IMR-90 (cell line): Measurements from ENCODE around the gene KIF4B. TPM values are rescaled to one million over a fixed set of nuclear protein-coding genes. Genes with fewer than 3 reads are reported as not detected.

Experiments
- ATAC-seq: fragments of 200-7000 bp; cut with Tn5 transposase; 2 replicates; pipeline ENCODE4 v1.9.1; 2020; ENCODE audit warnings: low read depth, mild to moderate bottlenecking, moderate library complexity
- BruUV-seq: library from RNA; stranded (reverse); fragments of 400-500 nt; replicated peaks from 2 replicates; lab custom pipeline; 2021; lab: Mats Ljungman, UMichigan
- CTCF ChIA-PET: fragments of 300-600 bp; formaldehyde crosslinking; extraction: SDS; loops from one replicate; lab custom pipeline; 2021; ENCODE audit warnings: antibody characterized with exemption; lab: Yijun Ruan, JAX
- POLR2A ChIA-PET: fragments of 300-600 bp; sonication (Branson Sonifier 250); formaldehyde crosslinking; loops from one replicate; lab custom pipeline; 2022; ENCODE audit warnings: antibody characterized with exemption; ENCODE audit not compliant: unreplicated experiment; lab: Charles Lee
- DNase-seq: peaks from one replicate; pipeline ENCODE4 v3.0.0; 2013
- H2AFZ ChIP-seq: replicated peaks from 2 replicates; pipeline ENCODE3; 2013; ENCODE audit warnings: low read length, mild to moderate bottlenecking; ENCODE audit not compliant: poor library complexity
- H2AK5ac ChIP-seq: 2 replicates; pipeline ENCODE4 v1.6.1; 2013; ENCODE audit warnings: low read depth, low read length, inconsistent platforms
- H2AK9ac ChIP-seq: replicated peaks from 2 replicates; pipeline ENCODE3; 2013; ENCODE audit warnings: mild to moderate bottlenecking, low read depth, low read length, moderate library complexity; ENCODE audit not compliant: poor library complexity
- H2BK120ac ChIP-seq: 2 replicates; pipeline ENCODE4 v1.6.1; 2013; ENCODE audit warnings: low read depth, low read length, inconsistent platforms
- H2BK15ac ChIP-seq: 3 replicates; pipeline ENCODE4 v1.6.1; 2013; ENCODE audit warnings: low read depth, low read length, inconsistent platforms
- H2BK20ac ChIP-seq: 2 replicates; pipeline ENCODE4 v1.6.1; 2013; ENCODE audit warnings: low read depth, mild to moderate bottlenecking, inconsistent platforms, low read length, moderate library complexity
- H2BK5ac ChIP-seq: 2 replicates; pipeline ENCODE4 v1.6.1; 2013; ENCODE audit warnings: mild to moderate bottlenecking, low read depth, low read length, inconsistent platforms; ENCODE audit not compliant: poor library complexity, severe bottlenecking
- H3K14ac ChIP-seq: replicated peaks from 2 replicates; pipeline ENCODE4 v1.6.1; 2013; ENCODE audit warnings: low read depth, low read length, inconsistent platforms
- H3K18ac ChIP-seq: 2 replicates; pipeline ENCODE4 v1.6.1; 2013; ENCODE audit warnings: low read depth, low read length, control low read depth
- H3K23ac ChIP-seq: 2 replicates; pipeline ENCODE4 v1.6.1; 2013; ENCODE audit warnings: low read depth, low read length, inconsistent platforms
- H3K27ac ChIP-seq: 2 replicates; pipeline ENCODE4 v1.5.1; 2013; ENCODE audit warnings: mild to moderate bottlenecking, control low read depth, low read length; ENCODE audit not compliant: insufficient read depth
- H3K27me3 ChIP-seq: 2 replicates; pipeline ENCODE4 v1.6.1; 2013; ENCODE audit warnings: low read length; ENCODE audit not compliant: control insufficient read depth, insufficient read depth
- H3K36me3 ChIP-seq: 2 replicates; pipeline ENCODE4 v1.6.1; 2013; ENCODE audit warnings: low read length, mixed read lengths; ENCODE audit not compliant: control insufficient read depth, insufficient read depth
- H3K4ac ChIP-seq: 2 replicates; pipeline ENCODE4 v1.6.1; 2013; ENCODE audit warnings: low read depth, low read length, inconsistent platforms
- H3K4me1 ChIP-seq: 2 replicates; pipeline ENCODE4 v1.6.1; 2013; ENCODE audit warnings: low read length, mixed read lengths; ENCODE audit not compliant: control insufficient read depth, insufficient read depth
- H3K4me2 ChIP-seq: 2 replicates; pipeline ENCODE4 v1.6.1; 2013; ENCODE audit warnings: low read depth, mild to moderate bottlenecking, control low read depth, low read length, moderate library complexity
- H3K4me3 ChIP-seq: 2 replicates; pipeline ENCODE4 v1.5.1; 2013; ENCODE audit warnings: low read depth, mild to moderate bottlenecking, control low read depth, low read length, moderate library complexity; ENCODE audit not compliant: insufficient read depth
- H3K56ac ChIP-seq: 2 replicates; pipeline ENCODE4 v1.6.1; 2013; ENCODE audit warnings: low read length, inconsistent platforms; ENCODE audit not compliant: insufficient read depth; ENCODE audit errors: extremely low read depth
- H3K79me1 ChIP-seq, 2 experiments: 2 replicates each; pipeline ENCODE4 v1.6.1; 2013; ENCODE audit warnings: low read length in 2 of 2, inconsistent platforms in 1 of 2, low read depth in 1 of 2
- H3K9ac ChIP-seq: 2 replicates; pipeline ENCODE4 v1.6.1; 2013; ENCODE audit warnings: low read depth, low read length, control low read depth
- H3K9me1 ChIP-seq: 2 replicates; pipeline ENCODE4 v1.6.1; 2013; ENCODE audit warnings: low read length, inconsistent platforms; ENCODE audit not compliant: insufficient read depth
- H3K9me3 ChIP-seq: 2 replicates; pipeline ENCODE4 v1.6.1; 2013; ENCODE audit warnings: low read length; ENCODE audit not compliant: control insufficient read depth, insufficient read depth
- H4K20me1 ChIP-seq: 2 replicates; pipeline ENCODE4 v1.6.1; 2013; ENCODE audit warnings: low read length, inconsistent platforms; ENCODE audit not compliant: insufficient read depth
- H4K5ac ChIP-seq: 2 replicates; pipeline ENCODE4 v1.6.1; 2013; ENCODE audit warnings: mild to moderate bottlenecking, low read depth, low read length, control low read depth
- H4K8ac ChIP-seq, 2 experiments: 2 replicates each; pipeline ENCODE4 v1.6.1; 2013; ENCODE audit warnings: low read depth in 2 of 2, low read length in 2 of 2, control low read depth in 1 of 2, inconsistent platforms in 1 of 2
- H4K91ac ChIP-seq: 2 replicates; pipeline ENCODE4 v1.6.1; 2013; ENCODE audit warnings: low read depth, low read length, inconsistent platforms; ENCODE audit not compliant: insufficient read depth
- CHD1 ChIP-seq: IDR thresholded peaks from 2 replicates; pipeline ENCODE4 v1.6.1; 2012; ENCODE audit warnings: low read depth, low read length, improper control_type of control experiment
- FOS ChIP-seq: fragments of 150-350 bp; IDR thresholded peaks from 2 replicates; pipeline ENCODE4 v1.6.1; 2016; ENCODE audit warnings: low read depth, low read length
- MAFK ChIP-seq: IDR thresholded peaks from 2 replicates; pipeline ENCODE4 v1.6.1; 2012; ENCODE audit warnings: low read depth, low read length, improper control_type of control experiment
- MAZ ChIP-seq: IDR thresholded peaks from 2 replicates; pipeline ENCODE4 v1.6.1; 2012; ENCODE audit warnings: low read depth, mild to moderate bottlenecking, low read length, improper control_type of control experiment, moderate library complexity, borderline replicate concordance
- MXI1 ChIP-seq: IDR thresholded peaks from 2 replicates; pipeline ENCODE4 v1.6.1; 2012; ENCODE audit warnings: low read depth, mild to moderate bottlenecking, low read length, moderate library complexity, borderline replicate concordance
- NFE2L2 ChIP-seq: fragments of 150-350 bp; IDR thresholded peaks from 2 replicates; pipeline ENCODE4 v1.6.1; 2016; ENCODE audit warnings: low read depth, mild to moderate bottlenecking, low read length
- POLR2A ChIP-seq: IDR thresholded peaks from 2 replicates; pipeline ENCODE4 v1.6.1; 2012; ENCODE audit warnings: mild to moderate bottlenecking, low read depth, low read length
- RAD21 ChIP-seq: IDR thresholded peaks from 2 replicates; pipeline ENCODE4 v1.6.1; 2012; ENCODE audit warnings: low read length, improper control_type of control experiment
- RCOR1 ChIP-seq: IDR thresholded peaks from 2 replicates; pipeline ENCODE4 v1.6.1; 2012; ENCODE audit warnings: mild to moderate bottlenecking, low read length, improper control_type of control experiment; ENCODE audit not compliant: insufficient replicate concordance
- SMC3 ChIP-seq: fragments of 150-350 bp; IDR thresholded peaks from 2 replicates; pipeline ENCODE4 v1.6.1; 2016; ENCODE audit warnings: low read depth, mild to moderate bottlenecking, antibody characterized with exemption, low read length, moderate library complexity
- WGBS, 2 experiments: methylation state at CpG; one replicate each; pipeline versions ENCODE4 v1.1.5 to v1.1.7; 2013; ENCODE audit warnings: missing lambda C conversion rate in 2 of 2; ENCODE audit not compliant: insufficient read length in 1 of 2; ENCODE audit errors: extremely low coverage in 2 of 2; 5-methylcytosine and 5-hydroxymethylcytosine counted together
- dilution Hi-C: fragments of 300-500 bp; cut with HindIII; formaldehyde crosslinking; loops from one replicate; pipeline ENCODE4 v1.14.3; 2018; ENCODE audit warnings: low sequenced_read_pairs; ENCODE audit not compliant: unreplicated experiment
- in situ Hi-C: fragments of 300-500 bp; cut with MboI; formaldehyde crosslinking; loops from 3 replicates; pipeline ENCODE4 v1.14.3; 2019; ENCODE audit warnings: low sequenced_read_pairs, inconsistent platforms, mixed read lengths
- intact Hi-C: fragments of 100-400 bp; cut with micrococcal nuclease; formaldehyde crosslinking; loops from 2 replicates; pipeline ENCODE4 v1.10.0; 2022
- polyA plus RNA-seq, 3 experiments: library from polyadenylated mRNA; depleted of rRNA; stranded (reverse); fragments of >200 nt; gene quantifications; 2 replicates each; pipeline ENCODE4 v1.2.3, GENCODE V29; 2012; ENCODE audit warnings: low replicate concordance in 1 of 3
- total RNA-seq: library from RNA; depleted of rRNA; stranded (reverse); fragments of >200 nt; gene quantifications from 2 replicates; pipeline ENCODE4 v1.2.3, GENCODE V29; 2012
- TF ChIP-seq, protein P1 (sequence below): fragments of 150-350 bp; IDR thresholded peaks from 2 replicates; pipeline ENCODE4 v1.6.1; 2016; ENCODE audit warnings: low read depth, mild to moderate bottlenecking, low read length, moderate library complexity, borderline replicate concordance
- TF ChIP-seq, protein P2 (sequence below): conservative IDR thresholded peaks from 2 replicates; pipeline ENCODE4 v1.5.1; 2012; ENCODE audit warnings: mild to moderate bottlenecking, low read depth, low read length, improper control_type of control experiment

The KIF4B gene
- total and polyA plus RNA-seq, 2 of the 4 experiments (the other 2 are of a cell fraction), result under 0.01 to 0.03 TPM

DNA sequence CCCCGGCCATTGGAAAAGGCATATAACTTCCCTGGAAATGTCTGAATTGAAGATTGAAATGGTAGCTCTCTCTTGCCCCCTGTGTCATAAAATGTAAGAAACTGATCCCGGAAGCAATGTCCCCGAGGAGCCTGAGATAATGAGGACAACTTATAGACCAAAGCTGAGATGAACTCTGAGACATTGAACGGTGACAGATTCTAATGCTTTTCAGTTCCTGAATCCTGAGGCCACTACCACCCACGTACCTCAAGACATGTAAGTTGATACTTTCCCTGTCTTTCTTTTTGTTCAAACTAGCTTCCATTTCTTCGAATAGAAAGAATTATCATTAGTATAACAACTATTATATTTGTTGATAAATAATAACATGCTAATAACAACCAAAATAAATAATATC is 51.0 kb downstream of the KIF4B start:
- intact Hi-C loops (no loop called here), dilution Hi-C loops (no loop called here), in situ Hi-C loops (no loop called here)
- Histone ChIP-seq H3K27ac (no peak overlapping the region), H3K18ac (no peak overlapping the region), H2AK9ac (no peak overlapping the region), H2AFZ (no peak overlapping the region), H4K8ac (no peak overlapping the region), H2BK20ac (no peak overlapping the region), H2BK15ac (no peak overlapping the region), H2BK5ac (no peak overlapping the region), H4K5ac (no peak overlapping the region), H3K14ac (no peak overlapping the region), H2BK120ac (no peak overlapping the region), H3K9me3 (no peaks in the 10 kb centered on the region), H3K79me1 (no peaks in the 10 kb centered on the region), H3K4ac (no peak overlapping the region), H4K20me1 (no peaks in the 10 kb centered on the region), H3K9me1 (no peaks in the 10 kb centered on the region), H4K91ac (no peak overlapping the region), H3K36me3 (no peaks in the 10 kb centered on the region), H3K4me2 (no peak overlapping the region), H3K23ac (no peak overlapping the region), H3K56ac (no peak overlapping the region), H3K4me1 (no peaks in the 10 kb centered on the region), H3K4me3 (no peak overlapping the region), H3K27me3 (no peaks in the 10 kb centered on the region), H3K9ac (no peak overlapping the region), H2AK5ac (no peak overlapping the region)
- no peak for DNase-seq
- CTCF ChIA-PET, result no interaction called here
- TF ChIP-seq RCOR1 (no peak), CHD1 (no peak), NFE2L2 (no peak), MXI1 (no peak), MAFK (no peak), SMC3 (no peak), FOS (no peak), MAZ (no peak), RAD21 (no peak), POLR2A (no peak)
- TF ChIP-seq, protein P1, sequence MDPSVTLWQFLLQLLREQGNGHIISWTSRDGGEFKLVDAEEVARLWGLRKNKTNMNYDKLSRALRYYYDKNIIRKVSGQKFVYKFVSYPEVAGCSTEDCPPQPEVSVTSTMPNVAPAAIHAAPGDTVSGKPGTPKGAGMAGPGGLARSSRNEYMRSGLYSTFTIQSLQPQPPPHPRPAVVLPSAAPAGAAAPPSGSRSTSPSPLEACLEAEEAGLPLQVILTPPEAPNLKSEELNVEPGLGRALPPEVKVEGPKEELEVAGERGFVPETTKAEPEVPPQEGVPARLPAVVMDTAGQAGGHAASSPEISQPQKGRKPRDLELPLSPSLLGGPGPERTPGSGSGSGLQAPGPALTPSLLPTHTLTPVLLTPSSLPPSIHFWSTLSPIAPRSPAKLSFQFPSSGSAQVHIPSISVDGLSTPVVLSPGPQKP, result no peak
- TF ChIP-seq, protein P2, sequence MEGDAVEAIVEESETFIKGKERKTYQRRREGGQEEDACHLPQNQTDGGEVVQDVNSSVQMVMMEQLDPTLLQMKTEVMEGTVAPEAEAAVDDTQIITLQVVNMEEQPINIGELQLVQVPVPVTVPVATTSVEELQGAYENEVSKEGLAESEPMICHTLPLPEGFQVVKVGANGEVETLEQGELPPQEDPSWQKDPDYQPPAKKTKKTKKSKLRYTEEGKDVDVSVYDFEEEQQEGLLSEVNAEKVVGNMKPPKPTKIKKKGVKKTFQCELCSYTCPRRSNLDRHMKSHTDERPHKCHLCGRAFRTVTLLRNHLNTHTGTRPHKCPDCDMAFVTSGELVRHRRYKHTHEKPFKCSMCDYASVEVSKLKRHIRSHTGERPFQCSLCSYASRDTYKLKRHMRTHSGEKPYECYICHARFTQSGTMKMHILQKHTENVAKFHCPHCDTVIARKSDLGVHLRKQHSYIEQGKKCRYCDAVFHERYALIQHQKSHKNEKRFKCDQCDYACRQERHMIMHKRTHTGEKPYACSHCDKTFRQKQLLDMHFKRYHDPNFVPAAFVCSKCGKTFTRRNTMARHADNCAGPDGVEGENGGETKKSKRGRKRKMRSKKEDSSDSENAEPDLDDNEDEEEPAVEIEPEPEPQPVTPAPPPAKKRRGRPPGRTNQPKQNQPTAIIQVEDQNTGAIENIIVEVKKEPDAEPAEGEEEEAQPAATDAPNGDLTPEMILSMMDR, result no peak
- POLR2A ChIA-PET, result no interaction called here
- no peak for ATAC-seq
- WGBS, 2 experiments, result 38% methylated on average over 2 of the region's 6 CpGs; no CpG with 5 or more reads in 1 of the 2 experiments
- BruUV-seq, result no TSS peak
